Measurements from ENCODE around the gene XXYLT1.

XXYLT1 gene

DNA sequence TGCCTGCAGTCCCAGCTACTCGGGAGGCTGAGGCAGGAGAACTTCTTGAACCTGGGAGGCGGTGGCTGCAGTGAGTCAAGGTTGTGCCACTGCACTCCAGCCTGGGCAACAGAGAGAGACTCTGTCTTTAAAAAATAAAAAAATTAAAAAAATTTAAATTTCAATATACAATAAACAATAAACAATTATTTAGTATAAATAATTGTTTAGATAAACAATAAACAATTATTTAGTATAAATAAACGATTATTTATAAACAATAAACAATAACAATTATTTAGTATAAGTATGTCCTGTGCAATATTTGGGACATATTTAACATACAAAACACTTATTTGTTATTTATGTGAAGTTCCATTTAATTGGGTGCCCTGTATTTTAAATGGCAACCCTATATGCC lies 119.6 kb downstream of the XXYLT1 start:
- DNase-seq (ENCODE audit: low read depth in 2 of 2), result no peak

DNA sequence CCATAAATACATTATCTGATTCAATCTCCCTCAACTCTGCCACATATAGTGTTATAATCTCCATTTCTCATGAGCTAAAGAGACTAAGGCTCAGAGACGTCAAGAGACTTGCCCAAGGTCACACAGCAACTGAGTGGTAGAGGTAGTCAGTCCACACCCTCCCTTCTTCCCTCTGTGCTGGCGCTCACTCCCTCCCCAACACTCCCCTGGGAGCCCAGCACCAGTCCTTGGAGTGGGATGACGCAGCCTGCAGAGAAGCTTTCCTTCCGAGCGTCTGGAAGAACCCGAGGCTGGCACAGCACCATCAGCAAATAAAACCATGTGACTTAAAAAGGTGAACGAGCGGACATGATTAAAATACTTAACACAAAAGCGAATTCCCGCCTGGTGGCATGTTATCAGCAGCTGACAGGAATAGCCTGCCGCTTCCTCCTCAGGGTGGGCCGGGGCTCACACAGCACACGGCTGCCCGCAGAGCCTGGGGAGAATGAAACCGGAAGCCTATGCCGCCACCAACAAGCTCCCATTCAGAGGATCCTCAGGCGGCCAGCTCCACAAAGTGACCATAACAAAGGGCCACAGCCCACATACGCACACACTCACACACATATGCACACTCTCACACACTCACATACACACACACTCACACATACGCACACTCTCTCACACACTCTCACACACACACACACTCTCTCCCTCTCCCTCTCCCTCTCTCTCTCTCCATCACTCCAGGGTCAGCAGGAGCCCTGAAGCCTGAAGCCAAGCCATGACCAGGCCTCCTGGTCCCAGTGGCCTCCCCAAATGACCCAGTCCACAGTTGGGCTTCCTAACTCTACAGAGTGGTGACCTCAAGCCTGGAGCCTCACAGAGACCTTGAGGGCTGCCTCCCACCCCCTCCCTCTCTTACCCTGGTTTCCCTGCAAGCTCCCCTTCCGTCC lies 120.5 kb downstream of the XXYLT1 start:
- no peak for DNase-seq (ENCODE audit: low read depth in 2 of 2)

DNA sequence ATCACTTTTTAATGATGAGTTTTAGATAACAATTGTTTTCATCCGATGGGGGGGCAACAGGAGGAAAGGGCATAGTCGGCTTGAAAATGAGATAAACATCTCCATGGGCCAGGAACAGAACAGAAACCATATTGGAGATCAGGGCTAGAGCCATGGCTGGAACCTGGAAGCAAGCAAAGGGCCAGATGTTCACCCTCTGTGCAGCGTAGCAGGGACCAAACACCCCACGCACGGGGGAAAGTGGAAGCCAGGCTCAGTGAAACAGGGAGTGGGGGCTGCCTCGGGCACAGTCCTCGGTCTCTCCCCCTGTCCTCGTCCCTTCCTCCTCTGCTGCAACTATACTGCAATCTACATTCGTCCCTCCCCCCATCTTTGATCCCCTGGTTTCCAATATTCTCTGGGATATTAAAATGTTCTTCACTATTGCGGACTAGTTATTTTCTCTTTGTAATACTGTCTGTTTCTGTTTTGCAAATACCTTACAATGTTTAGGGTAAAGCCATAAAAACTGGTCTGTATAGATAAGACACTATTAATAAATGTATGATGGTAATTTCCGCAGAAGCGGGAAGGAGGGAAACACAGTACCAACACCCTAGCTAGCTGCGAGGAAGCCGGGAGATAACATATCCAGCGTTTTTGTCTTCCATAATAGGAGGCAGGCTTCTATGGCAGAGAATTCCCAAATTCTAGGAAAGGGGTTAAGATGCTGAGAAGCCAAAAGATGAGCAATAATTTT lies 121.5 kb downstream of the XXYLT1 start:
- DNase-seq (ENCODE audit: low read depth in 2 of 2), result no peak

DNA sequence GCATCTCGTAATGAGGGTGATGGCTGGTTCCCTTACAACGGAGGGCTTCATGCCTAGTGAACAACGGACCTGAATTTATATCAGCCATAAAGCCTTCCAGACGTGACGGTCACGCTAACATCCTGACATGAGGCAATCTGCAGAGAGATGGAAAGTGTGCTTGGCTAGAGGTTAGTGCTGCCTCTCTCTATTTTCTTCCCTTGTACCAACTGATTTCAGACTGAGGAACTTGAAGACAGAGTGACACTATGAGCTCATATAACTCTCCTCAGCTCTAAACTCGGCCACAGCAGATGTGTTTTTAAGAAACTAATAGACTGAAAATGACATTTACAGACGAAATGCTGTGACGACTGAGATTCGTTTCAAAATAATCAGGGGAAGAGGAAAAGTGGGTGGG lies 122.4 kb downstream of the XXYLT1 start:
- no peak for DNase-seq (ENCODE audit: low read depth in 2 of 2)

DNA sequence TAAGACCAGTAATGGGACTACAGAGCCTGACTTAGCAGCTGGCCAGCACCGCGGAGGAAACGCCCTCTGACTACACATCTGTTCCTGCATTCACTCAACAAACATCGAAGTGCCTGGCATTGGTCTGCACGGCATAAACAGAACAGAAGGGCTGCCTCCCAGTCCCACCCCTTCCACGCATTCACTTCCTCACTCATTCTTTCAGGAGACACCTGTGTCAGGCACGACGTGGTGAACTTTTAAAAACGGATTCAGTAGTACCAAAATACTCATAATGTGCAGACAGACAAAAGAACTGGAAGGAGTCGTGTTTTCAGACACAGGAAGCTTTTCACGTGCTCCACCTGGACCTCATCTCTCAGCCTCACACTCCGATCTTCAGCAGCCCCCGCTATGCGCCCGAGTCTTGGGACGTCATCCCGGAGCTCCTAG lies 123.3 kb downstream of the XXYLT1 start:
- DNase-seq (ENCODE audit: low read depth in 2 of 2), result no peak

DNA sequence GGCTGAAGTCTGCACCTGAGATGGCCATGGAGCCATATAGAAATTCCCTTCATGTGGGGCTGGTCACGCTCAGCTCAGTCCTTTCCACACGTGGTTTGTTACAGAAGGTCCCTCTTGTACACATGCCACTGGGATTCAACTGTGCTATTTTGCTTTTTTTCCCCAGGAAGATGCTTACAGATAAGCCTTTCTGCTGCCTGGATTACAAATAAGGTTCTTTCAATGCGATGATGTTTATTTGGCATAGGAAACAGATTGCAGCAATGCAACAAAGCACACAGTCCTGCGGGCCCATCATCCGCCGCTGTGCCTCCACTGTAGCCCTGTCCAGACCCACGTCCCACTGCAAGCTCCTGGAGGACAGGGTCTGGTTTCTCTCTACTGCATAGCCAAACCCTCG lies 124.8 kb downstream of the XXYLT1 start:
- DNase-seq (ENCODE audit: low read depth in 2 of 2), result no peak

DNA sequence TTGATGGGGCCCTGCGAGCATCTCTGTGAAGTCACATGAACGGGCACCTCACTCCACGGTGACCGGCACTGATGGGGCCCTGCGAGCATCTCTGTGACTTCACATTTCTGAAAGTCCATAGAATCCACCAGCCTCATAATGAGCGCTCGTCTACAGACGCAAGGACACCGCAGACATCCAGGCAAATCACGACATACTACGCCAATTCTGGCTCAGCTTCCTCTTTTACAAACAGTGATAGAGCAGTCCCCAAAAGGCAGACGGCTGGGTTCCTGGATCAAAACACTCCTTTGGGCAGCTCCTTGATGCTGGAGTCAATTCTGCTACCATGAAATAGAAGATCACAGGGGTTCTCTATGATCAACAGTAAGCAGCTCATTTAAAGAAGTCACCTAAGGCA lies 125.4 kb downstream of the XXYLT1 start:
- no peak for DNase-seq (ENCODE audit: low read depth in 2 of 2)

DNA sequence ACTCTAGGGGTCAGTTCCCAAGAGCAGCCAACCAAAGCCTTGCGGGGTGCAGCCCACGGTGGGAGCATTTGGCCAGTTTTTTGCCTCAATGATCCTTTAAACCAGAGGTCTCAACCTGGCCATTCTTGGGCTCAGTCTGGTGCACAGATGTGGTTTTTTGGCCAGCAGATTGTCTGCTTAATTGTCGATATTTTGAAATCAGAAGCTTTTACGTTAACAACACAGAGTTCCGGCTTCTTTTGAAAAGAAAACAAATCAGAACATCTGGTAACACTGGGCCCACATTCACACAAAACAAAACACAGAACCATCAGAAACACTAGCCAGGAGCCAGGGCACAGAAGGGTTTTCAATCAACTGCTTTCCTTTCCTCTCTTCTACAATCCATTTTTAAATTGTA lies 127.7 kb downstream of the XXYLT1 start:
- no peak for DNase-seq (ENCODE audit: low read depth in 2 of 2)

DNA sequence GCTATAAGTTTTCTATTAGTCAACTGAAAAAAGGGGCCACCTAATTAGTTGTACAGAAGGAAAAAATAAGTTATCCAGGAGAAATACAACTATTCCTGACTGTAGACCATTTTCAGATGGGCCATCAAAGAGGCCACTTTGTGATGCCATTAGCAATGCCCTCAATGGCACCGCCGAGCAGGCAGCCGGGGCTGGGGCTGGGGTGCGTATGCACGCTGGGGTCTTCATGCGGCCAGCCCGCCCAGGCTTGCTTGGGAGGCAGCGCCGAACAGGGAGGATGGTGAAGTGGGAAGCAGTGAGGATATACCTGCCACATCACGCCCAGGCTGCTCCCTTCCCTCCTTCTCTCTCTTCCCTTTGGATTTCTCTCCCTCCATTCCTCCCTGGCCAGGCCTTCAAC lies 128.4 kb downstream of the XXYLT1 start:
- DNase-seq (ENCODE audit: low read depth in 2 of 2), result no peak

DNA sequence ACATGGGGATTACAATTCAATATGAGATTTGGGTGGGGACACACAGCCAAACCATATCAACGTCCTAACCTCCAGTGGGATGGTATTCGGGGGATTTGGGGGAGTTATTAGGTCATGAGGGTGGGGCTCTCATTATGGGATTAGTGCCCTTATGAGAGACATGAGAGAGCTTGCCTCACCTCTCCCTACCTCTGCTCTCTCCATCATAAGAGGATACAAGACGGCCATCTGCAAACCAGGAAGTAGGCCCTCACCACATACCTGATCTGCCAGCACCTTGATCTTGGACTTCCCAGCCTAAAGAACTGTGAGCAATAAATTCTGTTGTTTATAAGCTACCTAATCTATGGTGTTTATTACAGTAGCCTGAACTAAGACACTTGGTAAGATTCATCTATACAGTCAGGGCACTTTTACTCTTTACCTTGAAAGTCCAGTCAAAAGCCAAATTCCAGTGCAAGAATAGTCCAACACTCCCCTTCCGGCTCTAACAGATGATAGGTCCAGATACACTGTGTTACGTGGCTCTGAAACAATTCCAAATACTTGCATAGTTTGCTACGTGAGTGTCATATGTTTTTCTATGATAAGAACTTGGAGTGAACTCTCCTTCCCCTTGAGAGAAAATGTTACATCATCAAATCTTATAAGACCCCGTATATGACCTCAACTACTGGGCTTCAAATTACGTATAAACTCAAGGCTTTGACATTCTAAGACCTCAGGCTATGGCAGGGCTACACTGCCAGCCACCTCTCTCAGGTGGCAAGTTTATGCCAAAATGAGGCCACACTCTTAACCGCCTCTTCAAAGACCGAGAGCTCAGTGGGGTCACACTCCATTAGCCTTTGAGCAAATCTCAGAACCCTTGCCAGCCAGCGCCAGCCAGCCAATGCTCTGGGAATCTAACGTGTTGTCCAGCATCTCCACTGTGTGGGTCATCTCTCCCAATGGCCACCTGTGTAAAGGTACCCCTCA lies 129.9 kb downstream of the XXYLT1 start:
- DNase-seq (ENCODE audit: low read depth in 2 of 2), result no peak

DNA sequence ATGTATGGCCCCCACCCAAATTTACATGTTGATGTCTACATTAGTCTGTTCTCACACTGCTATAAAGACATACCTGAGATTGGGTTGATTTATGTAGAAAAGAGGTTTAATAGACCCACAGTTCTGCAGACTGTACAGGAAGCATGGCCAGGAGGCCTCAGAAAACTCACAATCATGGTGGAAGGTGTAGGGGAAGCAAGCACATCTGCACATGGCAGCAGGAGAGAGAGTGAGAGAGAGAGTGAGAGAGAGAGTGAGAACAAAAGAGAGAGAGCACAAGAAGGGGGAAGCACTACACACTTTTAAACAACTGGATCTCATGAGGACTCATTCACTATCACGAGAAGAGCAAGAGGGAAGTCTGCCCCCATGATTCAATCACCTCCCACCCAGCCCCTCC lies 130.5 kb downstream of the XXYLT1 start:
- DNase-seq (ENCODE audit: low read depth in 2 of 2), result no peak

DNA sequence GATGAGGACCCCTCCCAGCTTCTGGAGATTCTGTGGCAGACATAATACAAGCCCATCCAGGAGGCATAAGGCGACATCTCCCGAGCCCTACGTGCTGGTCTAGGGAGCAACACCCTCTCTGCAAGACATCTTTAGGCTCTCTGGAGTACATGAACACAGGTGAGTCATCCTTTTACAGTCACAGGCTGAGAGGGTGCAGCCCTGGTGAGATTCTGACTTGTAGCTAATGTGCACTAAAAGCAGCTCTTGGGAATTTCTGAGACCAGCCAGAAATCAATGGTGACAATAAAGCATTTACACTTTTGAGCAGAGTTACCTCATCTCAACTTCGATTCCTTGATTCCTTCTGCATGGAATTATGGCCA lies 131.1 kb downstream of the XXYLT1 start:
- no peak for DNase-seq (ENCODE audit: low read depth in 2 of 2)

DNA sequence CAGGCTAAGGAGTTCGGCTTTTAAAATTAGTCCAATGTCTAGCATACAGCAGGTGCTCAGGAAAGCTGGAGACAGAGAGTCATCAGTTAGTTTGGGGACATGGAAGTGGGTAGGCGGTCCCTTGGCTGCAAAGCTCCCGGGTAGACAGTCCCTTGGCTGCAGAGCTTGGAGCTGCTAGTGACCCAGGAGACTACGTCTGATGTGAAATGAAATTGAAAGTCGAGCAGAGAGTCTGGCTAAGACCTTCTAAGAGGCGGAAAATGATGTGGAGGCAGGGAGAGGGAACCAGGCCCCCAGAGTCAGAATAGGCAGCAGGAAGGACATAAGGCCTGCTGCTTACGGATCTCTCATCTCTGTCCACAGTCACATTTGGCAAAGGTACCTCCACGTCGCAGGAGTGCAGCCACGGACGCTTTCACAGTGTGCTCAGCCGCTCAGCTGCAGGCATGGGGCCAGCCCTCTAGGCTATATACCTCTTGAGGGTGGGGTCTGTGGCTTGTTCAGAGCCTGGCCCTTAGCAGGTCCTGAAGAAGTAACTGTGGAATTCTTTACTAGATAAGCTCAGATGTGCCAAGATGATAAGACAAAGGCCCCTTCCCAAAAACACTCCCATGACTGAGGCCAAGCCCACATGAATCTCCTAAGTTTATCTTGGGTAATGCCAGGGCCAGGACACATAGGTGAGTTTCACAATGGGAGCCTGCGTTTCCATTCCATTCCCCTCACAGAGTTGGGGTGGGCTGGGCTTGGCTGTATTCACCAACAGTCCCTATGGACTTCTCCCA lies 131.7 kb downstream of the XXYLT1 start:
- DNase-seq (ENCODE audit: low read depth in 2 of 2), result no peak

DNA sequence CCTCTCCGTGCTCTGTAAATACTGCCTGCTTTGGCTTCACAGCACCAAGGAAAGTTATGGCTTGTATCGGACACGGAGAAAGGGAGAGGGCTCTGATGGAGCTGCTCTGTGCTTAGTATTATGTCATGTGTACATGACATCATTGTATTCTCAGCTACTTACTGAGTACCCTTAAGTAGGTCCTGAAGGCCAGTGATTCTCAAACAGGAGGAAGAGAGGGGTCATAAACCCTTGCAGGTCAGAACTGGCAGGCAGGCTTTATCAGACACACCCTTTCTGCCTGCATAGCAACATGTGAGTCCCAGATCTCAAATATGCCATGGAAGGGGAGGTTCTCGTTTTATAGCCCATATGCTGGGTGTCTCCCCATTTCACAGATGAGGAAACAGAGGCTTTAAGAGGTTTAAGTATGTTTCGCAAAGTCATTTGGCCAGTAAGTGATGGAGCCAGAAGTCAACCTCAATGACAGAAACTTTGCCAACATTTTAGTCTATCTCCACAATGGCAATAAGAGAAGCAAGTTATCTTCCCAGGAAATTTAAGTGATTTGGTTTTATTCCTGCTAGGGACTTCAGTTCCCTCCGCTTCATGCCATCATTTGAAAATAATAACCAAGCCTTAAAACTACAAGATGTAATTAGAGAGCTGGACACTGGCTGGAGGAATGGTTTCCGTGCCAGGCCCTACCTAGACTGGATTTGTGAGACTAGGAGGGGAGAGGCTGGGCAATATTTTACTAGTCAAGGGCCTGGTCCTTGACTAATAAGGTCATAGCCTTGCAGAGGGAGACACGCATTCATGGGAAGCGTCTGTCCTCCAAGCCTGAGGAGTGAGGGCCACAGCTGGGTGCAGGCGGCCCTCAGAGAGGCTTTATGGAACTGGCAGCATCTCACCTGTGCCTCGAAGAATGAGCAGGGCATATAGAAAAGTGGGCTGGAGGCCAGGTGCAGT lies 133.0 kb downstream of the XXYLT1 start:
- DNase-seq (ENCODE audit: low read depth in 2 of 2), result no peak

DNA sequence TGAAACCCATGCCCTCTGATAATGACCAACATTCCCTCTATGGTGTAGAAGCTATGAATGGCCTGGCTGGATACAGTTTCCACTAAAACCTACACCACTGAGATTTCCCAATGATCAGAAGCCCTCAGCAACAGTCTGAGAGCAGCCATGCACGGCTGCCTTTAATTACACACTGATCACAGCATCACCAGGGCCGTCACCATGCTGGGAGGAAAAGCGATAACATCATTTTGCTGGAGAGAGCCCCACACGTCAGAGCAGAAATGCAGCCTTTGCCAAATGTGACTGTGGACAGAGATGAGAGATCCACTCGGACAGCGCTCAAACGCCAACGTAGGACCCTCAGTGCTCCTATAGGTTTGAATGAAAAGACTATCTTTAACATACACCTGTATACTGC lies 135.0 kb downstream of the XXYLT1 start:
- no peak for DNase-seq (ENCODE audit: low read depth in 2 of 2)

DNA sequence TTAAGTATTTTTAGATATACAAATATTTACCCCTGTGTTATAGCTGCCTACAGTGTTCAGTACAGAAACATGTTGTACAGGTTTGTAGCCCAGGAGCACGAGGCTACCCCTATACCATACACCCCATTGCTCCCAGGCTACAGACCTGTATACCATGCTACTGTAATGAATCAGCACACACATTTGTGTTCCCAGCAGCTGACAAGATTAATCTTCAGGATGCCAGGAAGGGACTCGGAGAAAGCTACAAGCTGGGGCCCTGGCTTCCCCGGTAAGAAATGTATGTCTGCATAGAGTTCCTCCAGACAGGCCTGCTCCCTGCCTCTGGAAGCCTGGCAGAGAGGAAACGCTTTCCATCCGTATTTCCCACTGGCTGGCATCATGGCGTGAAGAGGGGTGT lies 136.5 kb downstream of the XXYLT1 start:
- no peak for DNase-seq (ENCODE audit: low read depth in 2 of 2)

DNA sequence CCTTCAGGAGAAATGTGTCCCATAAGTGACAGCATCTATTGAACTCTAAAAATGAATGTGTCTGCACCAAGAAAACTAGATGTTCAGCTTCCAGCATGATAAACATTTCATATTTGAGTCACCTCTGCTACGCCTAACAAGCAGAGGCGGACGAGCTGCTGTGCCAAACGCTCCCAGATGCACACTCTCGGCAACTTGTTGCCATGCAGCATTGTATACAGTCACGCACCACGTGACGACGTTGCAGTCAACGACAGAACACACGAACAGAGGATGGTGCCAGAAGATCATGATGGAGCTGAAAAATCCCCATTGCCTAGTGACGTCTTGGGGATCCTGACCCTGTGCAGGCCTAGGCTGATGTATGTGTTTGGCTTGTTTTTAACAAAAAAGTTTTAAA lies 137.5 kb downstream of the XXYLT1 start:
- peak in 1 of 2 donors; percentile 12 for DNase-seq (ENCODE audit: low read depth in 2 of 2)

DNA sequence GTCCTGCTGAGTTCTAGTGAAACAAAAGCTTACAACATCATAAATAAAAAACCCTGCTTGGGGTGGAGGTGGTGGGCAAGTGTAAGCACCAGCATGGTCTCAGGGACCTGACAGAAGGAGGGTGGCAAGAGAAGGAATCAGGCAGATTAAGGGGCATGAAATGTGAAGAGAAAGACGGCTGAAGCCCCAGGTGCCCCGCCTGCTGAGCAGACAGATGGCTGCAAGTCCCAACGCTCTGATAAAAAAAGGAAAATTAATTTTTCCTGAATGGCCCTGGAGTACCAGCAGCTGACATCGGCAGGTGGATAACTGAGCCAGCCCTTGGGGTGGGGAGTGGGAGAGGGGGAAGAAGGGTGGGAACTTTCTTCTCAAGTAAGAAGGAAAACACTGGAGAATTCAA lies 137.9 kb downstream of the XXYLT1 start:
- DNase-seq (ENCODE audit: low read depth in 2 of 2), result no peak

DNA sequence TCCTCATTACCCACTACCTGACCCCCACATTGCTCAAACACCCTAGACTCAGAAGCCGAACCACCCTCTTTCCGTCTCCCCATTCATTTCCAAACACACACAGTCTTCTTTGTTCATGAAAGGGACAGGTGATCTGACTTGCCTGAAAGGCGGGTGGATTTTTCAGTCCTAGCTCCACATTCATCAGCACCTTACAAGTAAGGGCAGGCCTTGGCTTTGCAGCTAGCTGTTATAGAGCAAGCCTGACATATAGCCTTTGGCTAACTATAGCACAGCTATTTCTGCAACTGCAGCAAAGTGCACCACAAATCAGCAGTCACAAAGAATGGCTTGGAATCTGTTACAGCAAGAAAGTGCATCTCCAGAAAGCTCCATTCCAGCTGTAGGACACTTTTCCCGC lies 139.8 kb downstream of the XXYLT1 start:
- DNase-seq (ENCODE audit: low read depth in 2 of 2), result no peak
